Hippocampal formation (tissue), 2 donors: Measurements from ENCODE around the gene ITPR1.

Experiments
- DNase-seq, 2 donors: peaks; one replicate each; lab custom pipeline; 2025; lab: John Stamatoyannopoulos, UW

The ITPR1 gene

DNA sequence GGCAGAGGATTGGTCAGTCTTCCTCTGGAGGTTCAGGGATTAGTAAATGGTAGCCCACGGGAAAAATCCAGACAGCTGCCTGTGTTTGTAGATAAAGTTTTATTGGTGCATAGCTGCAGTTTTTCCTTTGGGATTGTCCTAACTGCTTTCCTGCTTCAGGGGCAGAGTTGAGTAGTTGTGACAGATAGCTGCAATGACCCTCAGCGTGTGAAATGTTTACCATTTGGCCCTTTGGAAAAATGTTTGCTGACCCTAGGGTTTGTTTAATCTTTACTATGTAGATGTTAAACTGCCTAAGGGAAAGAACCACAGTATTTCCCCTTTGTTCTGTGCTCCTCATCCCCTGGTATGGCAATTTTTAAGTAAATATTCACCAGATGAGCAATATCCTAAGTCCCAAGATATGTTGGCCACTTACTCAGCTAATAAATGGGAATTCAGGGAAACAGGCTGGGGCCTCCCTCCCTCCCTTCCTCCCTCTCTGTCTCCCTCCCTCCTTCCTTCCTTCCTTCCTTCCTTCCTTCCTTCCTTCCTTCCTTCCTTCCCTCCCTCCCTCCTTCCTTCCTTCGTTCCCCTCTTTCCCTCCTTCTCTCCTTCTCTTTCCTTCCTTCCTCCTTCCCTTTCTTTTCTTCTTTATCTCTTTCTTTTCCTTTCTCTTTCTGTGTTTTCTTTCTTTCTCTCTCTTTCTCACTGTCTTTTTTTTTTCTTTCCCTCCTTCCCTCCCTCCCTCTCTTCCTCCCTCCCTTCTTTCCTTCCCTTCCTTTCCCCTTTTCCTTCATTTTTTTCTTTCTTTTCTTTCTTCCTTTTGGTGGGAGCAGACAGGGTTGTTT lies 251.5 kb downstream of the ITPR1 start:
- DNase-seq = no peak

DNA sequence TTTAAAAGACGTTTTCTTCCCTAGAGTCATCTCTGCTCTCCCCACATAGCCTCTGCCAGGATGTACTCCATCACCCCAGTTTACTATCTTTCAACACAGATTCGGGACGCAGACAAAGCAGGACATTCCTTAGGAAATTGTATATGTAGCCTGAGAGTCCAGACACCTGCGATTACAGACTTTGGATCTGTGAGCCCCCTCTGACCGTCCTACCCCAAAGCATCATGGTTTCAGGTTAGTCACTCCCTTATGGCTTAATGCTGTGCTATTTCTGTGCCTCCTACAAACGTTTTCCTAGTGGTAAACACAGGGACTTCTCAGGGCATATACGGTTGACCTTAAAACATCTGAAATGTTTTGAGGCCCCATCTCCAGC lies 252.1 kb downstream of the ITPR1 start:
- DNase-seq = no peak

DNA sequence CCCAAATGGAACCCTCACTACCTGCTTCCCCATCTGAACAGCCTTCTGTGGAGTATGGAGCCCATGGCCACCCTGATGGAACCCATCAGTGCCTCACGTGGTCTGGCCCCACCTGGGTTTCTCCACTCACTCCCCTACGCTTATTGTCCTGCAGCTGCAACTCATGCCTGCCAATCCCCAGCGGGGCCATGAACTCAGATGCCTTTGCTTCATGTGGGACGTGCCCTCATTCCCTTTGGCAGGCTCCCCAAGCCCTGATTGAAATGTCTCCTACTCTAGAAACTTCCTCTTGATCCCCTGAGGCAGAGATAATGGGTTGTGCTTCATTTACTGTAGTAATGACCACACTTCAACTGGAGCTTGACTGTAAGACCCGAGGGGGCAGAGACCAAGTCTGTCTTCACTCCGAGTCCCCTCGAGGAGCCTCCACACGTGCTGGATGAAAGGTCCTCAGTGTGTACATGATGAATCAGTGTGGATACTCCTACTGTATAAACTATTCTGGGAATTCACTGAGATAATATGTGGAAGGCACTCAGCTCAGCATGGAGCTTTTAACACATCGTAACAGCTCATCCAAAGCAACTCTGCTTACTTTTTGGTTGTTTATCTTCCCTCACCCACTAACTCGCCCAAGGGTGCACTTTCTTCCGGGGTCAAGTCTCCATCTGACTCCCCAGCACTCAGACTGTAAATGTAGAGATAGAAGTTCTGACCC lies 253.3 kb downstream of the ITPR1 start:
- DNase-seq = no peak

DNA sequence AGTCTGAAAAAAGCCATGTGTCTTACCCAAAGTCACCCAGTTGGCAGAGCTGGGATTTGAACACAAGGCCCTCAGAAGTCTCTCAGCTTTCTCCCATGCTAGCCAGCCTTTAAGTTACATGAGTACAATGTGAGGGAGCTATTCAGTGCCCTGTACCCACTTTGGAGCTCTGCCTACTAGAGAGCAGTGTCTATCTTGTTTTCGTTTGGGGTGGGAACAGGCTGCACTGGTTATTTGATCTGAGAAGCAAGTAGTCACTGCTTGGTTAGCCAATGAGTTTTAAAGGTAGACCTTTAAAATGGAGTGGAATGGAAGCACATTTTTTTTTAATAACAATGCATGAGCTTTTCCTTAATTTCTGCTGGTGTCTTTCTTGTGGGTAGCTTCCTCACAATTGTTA lies 255.0 kb downstream of the ITPR1 start:
- no peak for DNase-seq

DNA sequence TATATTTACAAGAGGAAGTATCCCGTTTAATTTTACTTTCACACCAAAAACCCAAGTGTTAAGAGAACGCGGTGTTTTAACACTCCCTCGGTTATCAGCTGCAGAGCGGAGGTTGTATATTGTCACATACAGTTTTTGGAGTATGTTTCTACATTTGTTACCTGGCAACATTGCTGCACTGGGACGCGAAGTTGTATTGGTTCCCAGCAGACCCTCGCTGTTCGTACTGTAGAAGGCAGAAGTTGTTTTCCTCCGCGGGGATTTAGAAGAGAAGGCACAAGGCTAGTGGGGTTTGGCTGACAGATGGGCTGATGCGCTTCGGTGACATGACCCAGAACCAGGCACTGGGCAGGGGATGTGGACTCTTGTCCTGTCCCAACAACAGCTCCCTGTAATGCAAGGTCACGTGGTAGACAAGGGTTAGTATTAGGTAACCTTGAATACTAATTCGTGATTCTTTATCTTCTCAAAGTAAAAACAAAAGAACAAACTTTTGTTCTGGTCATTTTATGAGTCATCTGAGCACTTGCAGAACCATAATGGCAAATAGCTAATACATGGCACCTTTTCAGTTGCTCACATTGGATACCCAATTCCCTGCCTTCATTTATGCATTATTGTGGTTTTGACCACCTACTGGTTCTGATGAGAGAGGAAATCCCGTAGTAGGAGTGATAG lies 255.7 kb downstream of the ITPR1 start:
- DNase-seq = peak in 1 of 2 donors; percentile 42

DNA sequence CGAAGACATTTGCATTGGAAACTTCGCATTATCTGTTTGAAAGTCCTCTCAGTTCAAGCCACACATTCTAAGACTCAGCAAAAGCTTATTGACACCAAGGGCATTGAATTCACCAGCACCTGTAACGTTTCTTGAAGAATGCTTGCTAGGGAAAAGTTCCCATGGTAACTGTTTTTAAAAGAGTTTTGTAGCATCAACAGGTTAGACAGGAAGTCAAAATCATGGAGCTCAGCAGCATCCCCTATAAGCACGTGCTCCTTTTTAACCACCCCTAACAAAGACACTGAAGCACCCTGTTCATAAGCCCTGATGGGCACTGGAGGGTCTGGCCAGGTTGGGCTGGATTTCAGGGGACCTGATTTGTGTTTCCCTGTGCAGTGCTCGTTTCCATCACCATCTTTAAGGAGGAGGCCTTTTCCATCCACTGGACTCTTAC lies 256.4 kb downstream of the ITPR1 start:
- no peak for DNase-seq

DNA sequence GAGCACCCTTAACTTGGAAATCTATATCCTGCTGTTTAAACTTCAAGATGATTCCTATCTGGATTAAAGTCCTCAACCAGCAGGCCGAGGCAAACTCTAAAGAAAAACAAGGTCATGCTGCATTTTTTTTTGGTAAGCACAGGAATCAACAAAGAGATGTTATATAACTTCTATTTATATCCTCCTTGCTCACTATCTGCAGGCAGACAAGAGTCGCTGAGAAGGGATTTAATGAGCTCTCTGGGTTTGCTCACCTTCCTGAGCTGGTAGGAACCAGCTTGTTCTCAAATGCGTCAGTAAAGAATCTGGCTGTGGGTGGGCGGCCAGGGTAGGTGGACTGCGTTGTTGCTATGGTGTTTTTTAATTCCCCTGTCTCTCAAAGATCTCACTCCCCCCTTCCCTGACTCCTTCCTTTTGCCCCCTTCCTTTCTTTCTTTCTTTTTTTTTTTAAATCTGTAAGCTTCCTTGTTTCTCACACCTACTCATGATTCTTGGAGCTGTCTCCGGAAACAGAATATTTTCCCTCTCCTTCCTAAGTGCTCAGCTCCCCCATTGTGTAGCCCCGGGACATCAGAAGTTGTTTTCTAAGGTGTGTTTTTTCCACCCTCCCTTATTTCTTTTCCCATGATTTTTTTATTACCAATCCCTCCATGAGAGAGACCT lies 257.3 kb downstream of the ITPR1 start:
- DNase-seq = peak in 1 of 2 donors; percentile 39

DNA sequence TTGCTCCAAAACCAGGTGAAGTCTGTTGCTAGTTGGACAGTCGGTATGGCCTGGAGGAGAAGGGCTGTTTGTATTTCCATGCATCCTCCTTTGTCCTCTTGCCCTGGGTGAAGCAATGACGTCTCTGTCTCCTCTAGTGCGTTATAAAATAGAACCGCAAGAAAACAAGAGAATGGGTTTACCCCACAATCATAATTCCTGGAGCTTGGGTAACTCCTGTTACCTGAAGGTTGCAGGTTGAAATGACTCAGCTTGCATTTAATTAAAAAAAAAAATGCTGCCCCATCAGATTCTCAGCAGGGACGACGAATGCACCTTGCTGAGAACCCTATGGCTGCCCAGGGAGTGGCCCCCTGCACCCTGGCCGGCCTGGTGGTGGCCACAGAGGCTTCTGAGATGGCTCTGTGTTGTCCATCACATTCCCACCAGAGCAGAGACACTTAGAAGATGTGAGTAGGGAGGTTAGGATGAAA lies 257.9 kb downstream of the ITPR1 start:
- no peak for DNase-seq

DNA sequence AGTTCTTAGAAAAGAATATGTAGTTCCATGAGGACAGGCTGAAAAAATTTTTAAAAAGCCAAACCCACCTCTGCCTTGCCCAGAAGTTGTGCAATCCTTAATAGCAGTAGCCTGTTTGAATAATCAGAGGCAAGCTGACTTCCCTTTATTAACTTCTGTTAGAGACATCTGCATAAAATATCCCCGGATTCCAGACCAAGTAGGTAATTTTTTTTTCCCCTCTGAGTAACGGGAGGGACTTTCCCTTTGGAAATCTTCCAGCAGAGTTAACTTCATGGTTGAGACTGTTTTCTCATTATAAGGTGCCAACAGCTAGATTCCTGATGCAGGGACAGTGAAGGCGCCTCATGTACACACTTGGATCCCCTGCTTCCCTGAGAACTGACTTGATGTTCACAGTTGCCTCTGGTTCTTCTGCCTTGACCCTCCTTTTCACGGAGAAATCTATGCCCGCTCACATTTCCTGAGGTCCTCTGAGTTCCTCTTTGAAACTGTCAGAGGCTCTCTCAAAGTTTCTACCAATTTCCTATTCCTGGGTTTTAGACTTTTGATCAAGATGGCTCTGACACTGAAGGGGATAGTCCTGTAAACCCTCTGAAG lies 258.5 kb downstream of the ITPR1 start:
- peak in 1 of 2 donors; percentile 46 for DNase-seq

DNA sequence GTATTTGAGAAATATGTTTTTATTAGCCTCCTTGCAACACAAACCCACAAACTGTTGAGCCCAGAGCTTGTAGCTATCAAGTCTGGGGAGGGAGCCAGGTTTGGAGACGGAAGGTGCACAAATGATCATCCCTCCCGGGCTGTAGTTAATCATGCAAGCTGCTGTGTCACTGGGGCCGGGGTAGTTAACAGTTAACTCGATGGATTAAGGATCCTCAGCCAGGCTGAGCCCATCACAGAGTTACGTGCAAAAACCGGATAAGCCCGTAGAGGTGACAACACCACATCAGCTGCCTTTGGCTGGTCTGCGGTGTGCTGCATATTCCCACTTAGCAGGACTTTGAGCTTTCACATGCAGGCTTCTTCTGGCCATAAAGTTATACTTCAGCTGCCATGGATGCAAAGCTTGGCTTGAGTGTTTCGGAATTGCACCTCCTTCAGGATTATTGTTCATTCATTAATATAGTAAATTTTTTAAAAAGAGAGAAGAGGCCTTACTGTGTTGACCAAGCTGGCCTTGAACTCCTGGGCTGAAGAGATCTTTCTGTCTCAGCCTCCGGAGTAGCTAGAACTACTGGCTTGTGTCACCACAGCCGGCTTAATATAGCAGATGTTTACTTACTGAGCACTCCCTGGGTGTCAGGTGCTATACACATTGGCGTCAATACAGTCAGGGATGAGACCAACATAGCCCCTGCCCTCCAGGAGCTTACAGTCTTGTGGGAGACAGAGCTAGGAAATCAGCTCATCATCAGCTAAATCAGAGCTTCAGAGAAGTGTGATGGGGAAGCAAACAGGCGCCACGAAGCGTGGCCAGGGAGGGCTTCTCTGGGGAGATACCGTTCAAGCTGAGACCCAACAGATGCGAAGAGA lies 259.3 kb downstream of the ITPR1 start:
- no peak for DNase-seq

DNA sequence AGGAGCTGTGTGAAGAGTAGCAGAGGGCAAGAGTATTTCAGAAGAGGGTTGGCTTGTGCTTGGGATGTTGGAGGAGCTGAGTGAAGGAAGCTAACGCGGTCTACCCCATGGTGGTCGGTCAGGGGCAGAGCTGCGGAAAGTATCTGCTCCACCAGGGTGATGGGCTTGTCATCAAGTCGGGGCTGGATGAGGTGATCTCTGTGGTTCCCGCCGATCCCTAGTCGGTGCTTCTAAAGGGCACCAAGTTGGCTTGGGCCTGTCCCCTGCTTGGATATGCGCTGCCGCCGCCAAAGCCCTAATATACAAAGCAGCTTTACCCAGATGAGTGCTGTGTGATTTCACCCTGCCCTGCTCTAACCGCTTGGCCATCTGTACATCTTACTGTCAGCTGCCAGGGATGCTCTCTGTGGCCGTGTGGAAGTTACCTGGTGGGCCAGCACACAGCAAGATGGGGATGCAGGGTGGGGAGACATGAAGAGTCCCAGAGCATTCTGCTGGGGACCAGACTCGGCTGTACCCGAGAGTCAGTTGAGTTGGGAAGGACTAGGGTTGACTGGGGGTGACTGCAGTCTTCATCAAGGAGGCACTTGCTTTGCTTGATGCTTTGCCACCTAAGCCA lies 260.0 kb downstream of the ITPR1 start:
- no peak for DNase-seq

DNA sequence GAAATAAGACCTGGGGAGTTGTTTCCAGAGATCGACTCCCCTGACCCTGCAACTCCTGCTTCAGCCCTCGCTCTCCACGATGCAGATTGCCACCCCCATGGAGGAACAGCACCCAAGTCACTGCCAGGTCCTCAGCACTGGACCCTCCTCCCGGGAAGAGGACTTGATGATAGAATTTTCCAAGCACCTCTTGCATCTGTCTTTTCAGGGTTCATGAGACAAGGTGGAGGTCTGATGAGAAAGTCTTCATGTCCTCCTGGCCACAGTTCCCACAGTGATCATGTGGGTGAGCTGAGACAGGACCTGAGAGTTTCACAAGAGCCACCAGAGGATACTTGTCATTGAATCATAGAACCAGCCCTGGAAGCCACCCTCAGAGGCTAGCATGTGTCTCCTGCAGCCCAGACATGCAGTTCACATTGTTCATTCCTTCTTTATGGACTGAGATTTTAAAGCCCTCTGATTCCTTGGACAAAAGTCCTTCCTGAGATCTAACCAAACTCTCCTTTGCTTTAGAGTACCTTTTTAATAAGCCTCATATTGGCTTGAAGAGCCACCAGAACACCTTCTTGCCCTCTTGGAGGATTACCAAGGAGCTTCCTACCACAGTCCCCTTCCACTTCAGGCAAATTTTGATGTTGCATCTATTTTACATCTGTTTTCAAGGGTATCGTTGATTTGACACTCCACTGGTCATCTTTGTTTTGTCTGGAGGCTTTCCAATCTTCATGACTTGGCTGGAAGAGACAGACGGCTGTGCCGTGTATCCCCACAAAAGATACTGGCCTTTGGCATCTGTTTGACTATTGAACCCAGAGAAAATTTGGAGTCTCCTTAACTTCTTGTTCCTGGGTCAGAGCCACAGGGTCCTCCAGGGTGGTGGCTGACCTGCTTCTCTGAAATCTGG lies 261.3 kb downstream of the ITPR1 start:
- DNase-seq = no peak

DNA sequence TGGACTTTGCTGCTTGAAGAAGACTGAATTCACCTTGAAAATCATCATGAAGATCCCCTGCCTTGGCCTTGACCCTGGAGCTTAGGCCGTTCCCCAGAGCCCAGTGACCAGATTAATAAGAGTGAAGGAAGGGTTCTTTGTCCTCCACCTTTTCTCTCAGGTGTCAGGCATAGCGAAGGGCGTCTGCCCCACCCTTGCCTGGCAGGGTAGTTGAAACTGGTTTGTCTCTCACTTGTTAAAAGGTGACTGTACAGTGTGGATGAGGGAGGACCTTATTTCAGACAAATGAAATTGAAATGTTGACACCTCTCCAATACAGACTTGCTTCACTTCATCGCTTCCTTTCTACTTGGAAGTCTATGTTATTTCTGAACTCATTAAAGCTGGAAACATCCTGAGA lies 262.4 kb downstream of the ITPR1 start:
- no peak for DNase-seq

DNA sequence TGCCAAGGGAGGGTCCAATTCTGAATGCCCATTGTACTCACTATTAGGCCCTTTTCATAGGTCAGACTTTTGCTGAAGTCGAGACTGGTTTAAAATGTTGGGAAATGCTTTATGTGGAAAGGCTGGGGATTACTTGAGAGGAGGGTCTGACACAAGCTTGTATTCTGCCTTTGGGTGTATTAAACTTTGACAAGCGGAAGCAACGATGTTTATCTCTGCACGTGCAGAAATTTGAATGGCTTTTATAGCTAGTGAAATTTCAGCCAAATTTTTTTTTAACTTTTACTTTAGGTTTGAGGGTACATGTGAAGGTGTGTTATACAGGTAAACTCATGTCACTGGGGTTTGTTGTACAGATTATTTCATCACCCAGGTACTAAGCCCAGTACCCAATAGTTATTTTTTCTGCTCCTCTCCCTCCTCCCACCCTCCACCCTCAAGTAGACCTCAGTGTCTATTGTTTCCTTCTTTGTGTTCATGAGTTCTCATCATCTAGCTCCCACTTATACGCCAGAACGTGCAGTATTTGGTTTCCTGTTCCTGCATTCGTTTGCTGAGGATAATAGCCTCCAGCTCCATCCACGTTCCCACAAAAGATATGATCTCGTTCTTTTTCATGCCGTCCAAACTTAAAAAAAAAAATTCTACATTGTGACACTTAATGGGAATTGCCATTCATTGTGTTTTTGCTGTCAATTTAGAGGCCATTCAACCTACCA lies 263.1 kb downstream of the ITPR1 start:
- DNase-seq = no peak

DNA sequence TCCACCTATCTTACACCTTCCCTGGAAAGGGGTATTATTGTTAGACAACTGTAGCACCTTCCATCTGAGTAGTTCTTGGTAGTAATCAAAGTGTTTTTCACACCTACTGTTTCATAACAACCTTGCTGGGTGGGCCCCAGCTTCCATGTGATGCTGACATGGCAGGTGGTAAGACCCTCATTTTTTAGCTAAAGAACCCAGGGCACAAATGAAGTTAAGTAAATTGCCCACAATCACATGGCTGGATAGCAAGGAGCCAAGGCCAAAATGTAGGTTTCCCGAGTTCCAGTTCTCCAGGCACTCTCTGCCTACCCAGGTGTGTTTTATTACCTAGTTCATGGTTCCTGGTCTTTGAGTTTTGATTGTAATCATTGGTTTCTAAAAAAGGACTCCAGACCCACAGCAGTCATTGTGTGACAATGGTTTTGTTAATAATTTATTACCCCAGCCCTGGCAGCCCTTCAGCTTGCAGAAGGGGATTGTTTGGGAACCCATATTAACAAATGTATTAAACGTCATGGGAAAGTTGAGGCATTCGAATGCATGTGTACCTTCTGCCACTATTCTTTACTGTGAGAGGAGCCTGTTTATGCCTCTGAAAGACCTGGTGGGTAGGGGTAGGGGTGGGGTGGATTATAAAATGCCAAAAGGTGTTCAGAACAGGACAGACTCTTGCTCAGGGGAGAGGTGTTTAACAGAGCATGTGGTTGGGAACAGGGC lies 263.9 kb downstream of the ITPR1 start:
- DNase-seq = no peak

DNA sequence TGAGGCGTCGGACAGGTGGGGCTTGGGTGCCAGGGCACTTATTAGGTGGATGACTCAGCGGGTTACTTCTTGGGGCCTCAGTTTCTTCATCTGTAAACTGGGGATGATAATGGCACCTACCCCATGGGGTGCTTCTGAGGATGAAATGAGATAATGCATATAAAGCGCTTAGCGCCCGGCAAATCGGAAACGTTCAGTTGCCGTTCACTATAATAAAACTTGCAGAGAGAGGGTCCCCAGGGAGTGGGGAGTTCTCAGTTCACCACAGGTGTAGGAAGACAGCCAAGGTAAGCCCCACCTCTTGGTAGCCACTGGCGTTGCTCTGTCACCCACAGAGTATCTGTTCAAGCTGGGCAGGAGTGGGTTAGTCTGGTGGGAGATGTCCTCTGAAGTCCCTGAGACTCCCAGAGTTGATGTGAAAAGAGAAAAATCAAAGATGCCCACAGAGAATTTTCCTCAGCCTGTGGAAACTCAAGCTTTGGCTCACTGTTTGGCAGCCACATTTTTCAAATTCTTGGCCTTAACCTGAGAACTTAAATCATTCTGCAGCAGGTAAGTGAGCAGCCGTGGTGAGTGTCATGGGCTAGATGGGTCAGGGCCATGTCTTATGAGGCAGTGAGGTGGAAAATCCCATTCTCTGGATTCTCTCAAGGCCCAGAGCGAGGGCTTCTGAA lies 264.6 kb downstream of the ITPR1 start:
- no peak for DNase-seq

DNA sequence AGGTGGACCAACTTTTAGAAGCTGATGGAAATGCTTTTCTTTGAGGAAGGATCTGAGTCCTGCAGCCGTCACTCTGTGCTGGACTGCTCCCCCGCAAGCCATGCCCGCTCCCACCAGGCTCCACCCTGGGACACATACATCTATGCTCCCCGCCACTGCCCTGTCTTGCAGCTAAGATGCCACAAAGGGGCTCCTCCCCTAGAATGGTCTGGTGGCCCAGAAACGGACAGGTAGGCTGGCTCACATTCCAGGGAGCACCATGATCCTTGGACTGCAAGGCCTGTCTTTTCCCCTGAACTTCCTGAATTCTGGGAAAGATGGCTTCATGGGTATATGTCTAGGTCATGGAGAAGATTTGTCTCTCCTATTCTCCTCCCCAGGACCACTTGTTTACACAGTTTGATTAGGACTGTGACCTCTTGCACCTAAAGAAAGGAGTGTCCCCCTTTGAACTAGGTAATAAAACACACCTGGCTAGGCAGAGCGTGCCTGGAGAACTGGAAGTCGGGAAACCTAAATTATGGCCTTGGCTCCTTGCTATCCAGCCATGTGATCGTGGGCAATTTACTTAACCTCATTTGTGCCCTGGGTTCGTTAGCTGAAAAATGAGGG lies 265.2 kb downstream of the ITPR1 start:
- no peak for DNase-seq
